Neural crest cell (in vitro differentiated cells): ENCODE data around the gene APOC1. TPM values are rescaled to one million over a fixed set of nuclear protein-coding genes. Genes with fewer than 3 reads are reported as not detected.
A peak's percentile ranks its signal among the peaks of the same experiment; 100 is the strongest.
"Not testable (repeated sequence)": the region's sequence is repeated elsewhere in the genome, so short reads cannot be mapped to it uniquely, and the experiment has no call there.

Experiments
- DNase-seq: peaks from one replicate; pipeline ENCODE4 v3.0.0; 2021; ENCODE audit warnings: low read depth, mixed read lengths, low spot score
- H3K27ac Mint-ChIP-seq: one replicate; pipeline ENCODE4 v1.8.0; 2021; ENCODE audit warnings: mild to moderate bottlenecking, mixed read lengths; ENCODE audit not compliant: unreplicated experiment
- H3K27me3 Mint-ChIP-seq: 2 replicates; pipeline ENCODE4 v1.8.0; 2021; ENCODE audit warnings: low read depth, mild to moderate bottlenecking, mixed read lengths
- H3K36me3 Mint-ChIP-seq: 2 replicates; pipeline ENCODE4 v1.8.0; 2021; ENCODE audit warnings: low read depth, mild to moderate bottlenecking, mixed read lengths
- H3K4me1 Mint-ChIP-seq: 2 replicates; pipeline ENCODE4 v1.8.0; 2021; ENCODE audit warnings: mixed read lengths
- H3K4me3 Mint-ChIP-seq: one replicate; pipeline ENCODE4 v1.8.0; 2021; ENCODE audit warnings: mild to moderate bottlenecking, mixed read lengths
- H3K9me3 Mint-ChIP-seq: 2 replicates; pipeline ENCODE4 v1.8.0; 2021; ENCODE audit warnings: mixed read lengths
- CTCF ChIP-seq: fragments of 200-600 bp; sonication (generic); conservative IDR thresholded peaks from 2 replicates; pipeline ENCODE4 v1.5.0; 2021; ENCODE audit warnings: antibody characterized with exemption, mild to moderate bottlenecking
- total RNA-seq: library from RNA; stranded (reverse); gene quantifications from 2 replicates; pipeline ENCODE4 v1.2.1, GENCODE V29; 2021

APOC1 gene
- total RNA-seq, 1 donor from 2014 or later = 24.9 TPM

GRCh38 chr19:44905437-44906160 lies 8.8 kb upstream of the APOC1 start, which contains the start of gene APOE:
Gene APOE (plus strand): TSS chr19:44905796. CDS start chr19:44906625, 829 bp downstream.
- Mint-ChIP-seq H3K9me3 (no peaks in the 10 kb centered on the region), H3K27ac (no peak within 1 kb of the TSS), H3K4me1 (peaks cover 29% of the 10 kb centered on the region), H3K27me3 (peaks cover 38% of the 10 kb centered on the region), H3K36me3 (peaks cover 3% of the 10 kb centered on the region), H3K4me3 (peak within 1 kb of the TSS; percentile 70)
- DNase-seq = no peak
- no peak for TF ChIP-seq CTCF

- DNase-seq = no peak
- Mint-ChIP-seq H3K9me3 (no peaks in the 10 kb centered on the region), H3K36me3 (peaks cover 3% of the 10 kb centered on the region), H3K27ac (no peak overlapping the region), H3K4me1 (peaks cover 35% of the 10 kb centered on the region), H3K27me3 (peaks cover 38% of the 10 kb centered on the region), H3K4me3 (no peak overlapping the region)
- TF ChIP-seq CTCF = no peak
Observed at GRCh38 chr19:44907613-44908012, 6.8 kb upstream of the APOC1 start.

- Mint-ChIP-seq H3K9me3 (no peaks in the 10 kb centered on the region), H3K27me3 (peaks cover 38% of the 10 kb centered on the region), H3K4me1 (peaks cover 35% of the 10 kb centered on the region), H3K36me3 (peaks cover 3% of the 10 kb centered on the region), H3K27ac (no peak overlapping the region), H3K4me3 (peak overlapping the region; percentile 58)
- no peak for TF ChIP-seq CTCF
- no peak for DNase-seq
Observed at GRCh38 chr19:44908074-44908835, 6.2 kb upstream of the APOC1 start.

- TF ChIP-seq CTCF = no peak
- Mint-ChIP-seq H3K4me3 (no peak overlapping the region), H3K4me1 (peaks cover 34% of the 10 kb centered on the region)
Observed at GRCh38 chr19:44908836-44909261, 5.6 kb upstream of the APOC1 start.

GRCh38 chr19:44909775-44910174 lies 4.6 kb upstream of the APOC1 start:
- DNase-seq = no peak
- Mint-ChIP-seq H3K4me1 (peaks cover 37% of the 10 kb centered on the region), H3K27ac (no peak overlapping the region), H3K4me3 (peak overlapping the region; percentile 31), H3K27me3 (peaks cover 36% of the 10 kb centered on the region), H3K36me3 (no peaks in the 10 kb centered on the region), H3K9me3 (no peaks in the 10 kb centered on the region)
- TF ChIP-seq CTCF = no peak

More at GRCh38 chr19:44908836-44909261, 5.6 kb upstream of the APOC1 start:
- DNase-seq = no peak
- Mint-ChIP-seq H3K27ac (no peak overlapping the region), H3K36me3 (no peaks in the 10 kb centered on the region), H3K27me3 (peaks cover 38% of the 10 kb centered on the region), H3K9me3 (no peaks in the 10 kb centered on the region)

GRCh38 chr19:44911896-44912295 lies 2.5 kb upstream of the APOC1 start:
- not testable (repeated sequence) for H3K9me3 Mint-ChIP-seq, H3K4me3 Mint-ChIP-seq, DNase-seq, H3K36me3 Mint-ChIP-seq, H3K27ac Mint-ChIP-seq
- Mint-ChIP-seq H3K27me3 (peaks cover 16% of the 10 kb centered on the region), H3K4me1 (peaks cover 27% of the 10 kb centered on the region)
